GM21576 (cell line): ENCODE measurements around the gene BID.
A peak's percentile ranks its signal among the peaks of the same experiment; 100 is the strongest.

Experiments used
- ATAC-seq: cut with Tn5 transposase; IDR thresholded peaks from one replicate; pipeline ENCODE4 v1.9.1; 2021; ENCODE audit warnings: mild to moderate bottlenecking, moderate library complexity; ENCODE audit not compliant: unreplicated experiment

BID gene

GRCh38 chr22:17784776-17785175 lies 10.5 kb upstream of the BID start:
- no peak for ATAC-seq

DNA sequence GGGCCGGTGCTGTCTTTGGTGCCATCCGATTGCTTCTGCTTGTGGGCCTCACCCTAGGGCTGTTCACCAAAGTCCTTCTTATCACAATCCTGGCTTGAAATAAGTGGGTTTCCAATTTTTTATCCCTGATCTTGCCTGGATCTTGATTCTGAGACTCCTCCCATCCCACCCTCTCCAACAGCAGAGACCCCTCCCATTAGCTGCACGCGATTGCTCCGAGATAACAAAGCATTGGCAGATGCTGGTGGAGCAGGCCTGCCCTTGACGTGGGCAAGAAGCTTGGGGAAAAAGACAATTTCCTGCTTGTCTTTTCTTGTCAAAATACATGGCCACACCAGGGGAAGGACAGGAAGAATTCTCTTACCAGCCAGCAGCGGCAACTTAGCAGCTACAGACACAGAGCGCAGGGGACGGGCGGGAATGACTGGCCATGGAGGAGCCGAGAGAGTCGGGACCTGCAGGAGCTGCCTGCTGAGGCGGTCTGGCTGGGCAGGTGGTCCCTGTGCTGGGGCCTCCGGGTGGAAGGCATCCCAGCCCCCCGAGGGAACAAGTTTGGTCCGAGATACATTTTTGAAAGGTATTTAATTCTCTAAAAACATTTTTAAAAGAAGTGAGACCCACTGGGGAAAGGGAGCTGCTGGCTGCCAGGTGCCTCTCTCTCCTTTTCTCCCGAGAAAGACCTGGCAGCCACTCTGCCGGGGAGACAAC lies 9.7 kb upstream of the BID start:
- no peak for ATAC-seq

DNA sequence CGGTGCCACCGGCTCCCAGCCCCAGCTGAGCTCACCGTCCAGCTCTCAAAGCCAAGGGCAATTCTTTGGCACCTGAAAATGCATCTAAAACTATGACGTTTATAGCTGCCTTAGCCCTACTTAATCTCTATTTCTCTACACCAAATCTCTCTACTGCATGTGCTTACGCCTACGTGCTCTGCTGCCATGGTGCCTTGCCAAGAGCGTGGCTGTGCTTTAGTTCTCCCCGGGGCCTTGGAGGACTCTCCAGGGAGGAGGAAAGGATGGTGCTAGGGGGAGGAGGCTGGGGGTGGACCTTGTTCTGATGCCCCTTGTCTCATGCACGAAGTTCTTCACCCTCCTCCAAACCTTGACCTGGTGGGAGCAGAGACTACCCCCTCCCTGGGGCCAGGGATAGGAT lies 9.0 kb upstream of the BID start:
- no peak for ATAC-seq

DNA sequence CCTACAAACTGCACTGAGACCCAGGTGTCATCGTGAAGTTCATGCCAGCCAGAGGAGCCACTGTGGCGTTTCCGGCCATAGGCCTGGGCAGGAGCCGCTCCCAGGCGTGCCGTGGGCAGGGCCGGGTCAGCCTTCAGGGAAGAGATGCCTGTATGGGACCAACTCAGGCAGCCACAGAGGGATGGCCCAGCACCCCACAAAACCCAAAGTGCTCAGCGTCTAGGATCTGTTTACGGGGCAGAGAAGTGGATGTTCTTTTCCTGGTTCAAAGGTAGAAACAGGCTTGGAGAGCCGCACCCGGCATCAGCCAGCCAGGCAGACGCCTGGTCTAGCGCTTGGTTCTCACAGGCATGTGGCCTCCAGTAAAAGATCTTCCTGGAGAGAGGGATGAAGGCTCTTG lies 8.4 kb upstream of the BID start:
- no peak for ATAC-seq

GRCh38 chr22:17782158-17782557 lies 7.9 kb upstream of the BID start:
- ATAC-seq: no peak

- ATAC-seq: no peak
Observed at GRCh38 chr22:17781319-17782031, 7.2 kb upstream of the BID start.

GRCh38 chr22:17780741-17781318 lies 6.6 kb upstream of the BID start:
- ATAC-seq: no peak

DNA sequence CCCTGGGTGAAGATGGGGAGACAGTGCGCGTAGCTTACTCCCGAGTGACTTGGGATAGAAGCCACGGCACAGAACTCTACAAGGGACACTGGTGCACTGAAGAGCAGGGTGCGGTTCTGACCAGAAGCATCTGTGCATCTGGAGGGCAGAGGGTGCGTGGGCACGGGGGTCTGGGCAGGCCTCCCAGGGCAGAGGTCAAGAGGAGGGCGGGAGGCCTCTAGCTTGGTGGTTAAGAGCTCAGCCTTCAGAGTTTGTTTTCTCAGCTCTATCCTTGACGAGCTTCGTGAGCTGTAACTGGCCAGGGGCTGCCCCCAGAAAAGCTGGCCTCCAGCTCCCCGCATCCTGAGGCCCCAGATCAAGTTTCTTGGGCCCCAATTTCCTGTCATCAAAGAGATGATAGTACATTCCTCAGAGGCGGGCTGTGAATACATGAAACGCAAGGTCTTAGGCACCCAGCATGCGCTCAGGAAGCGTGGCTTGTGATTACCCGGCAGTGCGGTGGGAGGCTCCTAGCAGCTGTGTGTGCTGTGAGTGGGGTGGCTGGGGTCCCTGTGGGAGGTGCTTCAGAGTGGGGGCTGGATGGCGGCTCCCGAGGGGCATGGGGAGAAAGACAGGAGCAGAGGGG lies 6.0 kb upstream of the BID start:
- no peak for ATAC-seq

GRCh38 chr22:17779286-17780115 lies 5.2 kb upstream of the BID start:
- no peak for ATAC-seq

GRCh38 chr22:17778412-17778976 lies 4.2 kb upstream of the BID start:
- ATAC-seq: no peak

- ATAC-seq: no peak
Observed at GRCh38 chr22:17777717-17778044, 3.4 kb upstream of the BID start.

- peak; percentile 26 for ATAC-seq
Observed at GRCh38 chr22:17777005-17777716, 2.9 kb upstream of the BID start.

- ATAC-seq: no peak
Observed at GRCh38 chr22:17775781-17776465, 1.7 kb upstream of the BID start.

GRCh38 chr22:17774926-17775685 lies 837 bp upstream of the BID start:
- no peak for ATAC-seq

- ATAC-seq: no peak
Observed at GRCh38 chr22:17773606-17774205, 563 bp downstream of the BID start.

- ATAC-seq: no peak
Observed at GRCh38 chr22:17772958-17773605, 1.2 kb downstream of the BID start.

DNA sequence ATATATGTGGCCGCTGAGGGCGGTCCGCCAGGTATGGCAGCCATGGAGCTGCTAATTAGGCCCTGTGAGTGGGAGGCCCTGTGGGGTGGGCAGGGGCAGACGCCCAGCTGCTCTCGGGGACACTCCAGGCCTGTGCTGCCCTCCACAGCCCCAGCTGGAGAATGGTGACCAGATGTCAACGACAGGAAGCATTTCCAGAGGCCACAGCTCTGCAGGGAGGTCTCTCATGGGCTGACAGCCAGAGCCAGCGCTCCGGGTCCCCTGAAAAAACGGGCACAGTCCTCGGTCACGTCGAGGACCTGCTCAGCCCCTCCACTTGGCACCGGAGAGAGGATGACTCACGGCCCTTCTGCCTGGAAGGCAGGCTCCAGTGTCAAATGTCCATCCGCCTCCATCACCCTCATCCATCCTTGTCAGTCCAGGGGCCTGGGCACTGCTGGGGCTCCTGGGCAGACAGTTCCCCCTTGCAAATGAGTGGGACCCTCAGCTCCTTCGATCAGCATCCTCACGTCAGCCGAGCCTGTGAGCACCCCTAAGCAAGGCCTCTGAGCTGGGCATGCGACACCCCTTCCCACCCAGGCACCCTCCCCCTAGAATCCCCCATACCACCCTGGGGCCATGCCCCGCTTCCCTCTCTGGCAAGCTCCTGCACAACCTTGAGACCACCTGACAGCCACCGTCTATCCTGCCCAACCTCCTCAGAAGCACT lies 1.9 kb downstream of the BID start:
- ATAC-seq: no peak
